SK-N-SH (cell line): ENCODE measurements around the gene FGB. TPM values are rescaled to one million over a fixed set of nuclear protein-coding genes. Genes with fewer than 3 reads are reported as not detected.

Experiments
- CTCF ChIA-PET: fragments of 300-600, 350-600 bp; formaldehyde crosslinking; extraction: SDS; loops from one replicate; lab custom pipeline; 2021; lab: Yijun Ruan, JAX
- POLR2A ChIA-PET: fragments of 350-600 bp; sonication (Branson Sonifier 250); formaldehyde crosslinking; extraction: SDS; loops from one replicate; lab custom pipeline; 2020; ENCODE audit warnings: antibody characterized with exemption, inconsistent platforms; lab: Yijun Ruan, JAX
- DNase-seq: peaks from one replicate; pipeline ENCODE4 v3.0.0; 2012
- H2AFZ ChIP-seq: fragments of 200-600 bp; sonication (generic); 2 replicates; pipeline ENCODE4 v1.8.1; 2016; ENCODE audit warnings: antibody characterized with exemption, mild to moderate bottlenecking, low read depth
- H3F3A ChIP-seq: fragments of 200-600 bp; sonication (generic); replicated peaks from 2 replicates; pipeline ENCODE3; 2016; ENCODE audit warnings: antibody characterized with exemption, mild to moderate bottlenecking; ENCODE audit not compliant: insufficient read depth
- H3K27ac ChIP-seq, 2 experiments: fragments of 200-500 bp in 1 of 2; fragments of 200-600 bp in 1 of 2; sonication (Bioruptor generic) in 1 of 2; sonication (generic), shearing (Covaris generic) in 1 of 2; 2 replicates each; pipeline versions ENCODE4 v1.5.1 to v1.6.1; 2014 to 2016; ENCODE audit warnings: low read depth in 2 of 2, inconsistent platforms in 1 of 2, low read length in 1 of 2, mild to moderate bottlenecking in 1 of 2, mixed read lengths in 1 of 2
- H3K27me3 ChIP-seq: fragments of 200-600 bp; sonication (generic), shearing (Covaris generic); 2 replicates; pipeline ENCODE4 v1.6.1; 2016; ENCODE audit warnings: mixed run types; ENCODE audit not compliant: insufficient read depth
- H3K36me3 ChIP-seq, 2 experiments: fragments of 200-500 bp in 1 of 2; fragments of 200-600 bp in 1 of 2; sonication (Bioruptor generic) in 1 of 2; sonication (generic) in 1 of 2; replicated peaks in 1 of 2; 2 replicates each; pipeline versions ENCODE3 to v1.5.1; 2014 to 2016; ENCODE audit warnings: low read length in 1 of 2, mild to moderate bottlenecking in 1 of 2; ENCODE audit not compliant: insufficient read depth in 2 of 2, control insufficient read depth in 1 of 2
- H3K4me1 ChIP-seq, 2 experiments: fragments of 200-500 bp in 1 of 2; fragments of 200-600 bp in 1 of 2; sonication (Bioruptor generic) in 1 of 2; sonication (generic), shearing (Covaris generic) in 1 of 2; 2 replicates each; pipeline versions ENCODE4 v1.5.1 to v1.6.1; 2014 to 2016; ENCODE audit warnings: low read depth in 1 of 2, low read length in 1 of 2, mixed run types in 1 of 2; ENCODE audit not compliant: insufficient read depth in 2 of 2, control insufficient read depth in 1 of 2
- H3K4me2 ChIP-seq: fragments of 200-600 bp; sonication (generic), shearing (Covaris generic); 2 replicates; pipeline ENCODE4 v1.6.1; 2017; ENCODE audit warnings: mixed run types
- H3K4me3 ChIP-seq, 2 experiments: fragments of 200-500 bp in 1 of 2; fragments of 200-600 bp in 1 of 2; sonication (Bioruptor generic) in 1 of 2; sonication (generic), shearing (Covaris generic) in 1 of 2; 2 replicates each; pipeline versions ENCODE4 v1.5.1 to v1.8.1; 2014 to 2016; ENCODE audit warnings: low read depth in 2 of 2, inconsistent platforms in 1 of 2, low read length in 1 of 2, mild to moderate bottlenecking in 1 of 2, mixed read lengths in 1 of 2, moderate library complexity in 1 of 2
- H3K79me2 ChIP-seq: fragments of 200-600 bp; sonication (generic); 2 replicates; pipeline ENCODE4 v1.8.1; 2017; ENCODE audit warnings: mild to moderate bottlenecking; ENCODE audit not compliant: insufficient read depth
- H3K9ac ChIP-seq: fragments of 200-600 bp; sonication (generic); 2 replicates; pipeline ENCODE4 v1.6.1; 2017; ENCODE audit warnings: mixed run types
- H3K9me2 ChIP-seq: fragments of 200-600 bp; sonication (generic); 2 replicates; pipeline ENCODE4 v1.6.1; 2017; ENCODE audit warnings: mixed run types
- H3K9me3 ChIP-seq: fragments of 200-600 bp; sonication (generic); 2 replicates; pipeline ENCODE4 v1.6.1; 2017; ENCODE audit warnings: mixed run types, mild to moderate bottlenecking, moderate library complexity
- H4K20me1 ChIP-seq: fragments of 200-600 bp; sonication (generic); 2 replicates; pipeline ENCODE4 v1.6.1; 2017; ENCODE audit warnings: mild to moderate bottlenecking, mixed run types; ENCODE audit not compliant: insufficient read depth
- ELF1 ChIP-seq: IDR thresholded peaks from 2 replicates; pipeline ENCODE4 v1.4.0; 2012
- EP300 ChIP-seq, 2 experiments: IDR thresholded peaks; 2 replicates each; pipeline versions ENCODE4 v1.4.0 to v1.6.1; 2012; ENCODE audit warnings: borderline replicate concordance in 1 of 2, low read depth in 1 of 2, low read length in 1 of 2
- EZH2phosphoT487 ChIP-seq: fragments of 200-600 bp; sonication (generic); IDR thresholded peaks from 2 replicates; pipeline ENCODE4 v1.6.1; 2017; ENCODE audit warnings: low read depth, mixed run types, mild to moderate bottlenecking, antibody characterized with exemption, moderate library complexity, borderline replicate concordance
- FOSL2 ChIP-seq: IDR thresholded peaks from 2 replicates; pipeline ENCODE4 v1.4.0; 2012; ENCODE audit warnings: low read depth, mild to moderate bottlenecking, moderate library complexity, borderline replicate concordance
- FOXJ3 ChIP-seq: sonication (generic); formaldehyde crosslinking; IDR thresholded peaks from 2 replicates; pipeline ENCODE4 v1.5.1; 2020; ENCODE audit warnings: mild to moderate bottlenecking, missing genetic modification reagents
- GABPA ChIP-seq: IDR thresholded peaks from 2 replicates; pipeline ENCODE4 v1.4.0; 2012; ENCODE audit warnings: low read depth, mild to moderate bottlenecking
- JUND ChIP-seq: IDR thresholded peaks from 2 replicates; pipeline ENCODE4 v1.4.0; 2012
- MAX ChIP-seq: IDR thresholded peaks from 2 replicates; pipeline ENCODE4 v1.4.0; 2012; ENCODE audit warnings: low read depth
- MEF2A ChIP-seq: IDR thresholded peaks from 2 replicates; pipeline ENCODE4 v1.4.0; 2012; ENCODE audit warnings: low read depth, borderline replicate concordance
- MXI1 ChIP-seq: IDR thresholded peaks from 2 replicates; pipeline ENCODE4 v1.6.1; 2012; ENCODE audit warnings: mild to moderate bottlenecking, low read depth, low read length, improper control_type of control experiment
- NFIC ChIP-seq: IDR thresholded peaks from 2 replicates; pipeline ENCODE4 v1.4.0; 2012; ENCODE audit warnings: borderline replicate concordance
- NRF1 ChIP-seq: IDR thresholded peaks from 2 replicates; pipeline ENCODE4 v1.6.1; 2012; ENCODE audit warnings: low read depth, mild to moderate bottlenecking, low read length
- POLR2AphosphoS5 ChIP-seq: IDR thresholded peaks from 2 replicates; pipeline ENCODE4 v1.6.1; 2012; ENCODE audit warnings: low read depth, low read length
- RCOR1 ChIP-seq: fragments of 150-350 bp; IDR thresholded peaks from 2 replicates; pipeline ENCODE4 v1.6.1; 2017; ENCODE audit warnings: antibody characterized with exemption, low read length
- REST ChIP-seq: IDR thresholded peaks from 2 replicates; pipeline ENCODE4 v1.6.1; 2012; ENCODE audit warnings: mild to moderate bottlenecking, low read depth, low read length, moderate library complexity
- RXRA ChIP-seq: IDR thresholded peaks from 2 replicates; pipeline ENCODE4 v1.4.0; 2012; ENCODE audit warnings: low read depth, mild to moderate bottlenecking, borderline replicate concordance
- TCF12 ChIP-seq: IDR thresholded peaks from 2 replicates; pipeline ENCODE4 v1.4.0; 2012
- TEAD4 ChIP-seq: IDR thresholded peaks from 2 replicates; pipeline ENCODE4 v1.4.0; 2012; ENCODE audit warnings: mild to moderate bottlenecking, borderline replicate concordance; ENCODE audit not compliant: insufficient read depth
- USF1 ChIP-seq: IDR thresholded peaks from 2 replicates; pipeline ENCODE4 v1.4.0; 2012; ENCODE audit warnings: low read depth, borderline replicate concordance
- USF2 ChIP-seq: fragments of 150-350 bp; IDR thresholded peaks from 2 replicates; pipeline ENCODE4 v1.6.1; 2017; ENCODE audit warnings: antibody characterized with exemption, low read length, low read depth, borderline replicate concordance
- WGBS: methylation state at CpG from one replicate; pipeline ENCODE4 v1.1.6; 2017; ENCODE audit warnings: low lambda C conversion rate; 5-methylcytosine and 5-hydroxymethylcytosine counted together
- polyA plus RNA-seq, 3 experiments: library from polyadenylated mRNA; depleted of rRNA; stranded (reverse); fragments of >200 nt; gene quantifications; 2 replicates each; pipeline ENCODE4 v1.2.3, GENCODE V29; 2012

Gene FGB
- polyA plus RNA-seq, 1 of the 3 experiments (the other 2 are of a cell fraction) = not detected

GRCh38 chr4:154611833-154612232 is 49.0 kb downstream of the FGB start:
- H3F3A ChIP-seq = no peaks in the 10 kb centered on the region
- TF ChIP-seq EP300 (IDR thresholded peaks at IDR 0.05; ENCODE audit: borderline replicate concordance in 1 of 2, low read depth in 1 of 2, low read length in 1 of 2) = no peak
- TF ChIP-seq REST = no peak
- no peak for TF ChIP-seq POLR2AphosphoS5
- TF ChIP-seq NRF1 = no peak
- no peak for TF ChIP-seq USF1
- TF ChIP-seq FOXJ3 (CRISPR knock-in tag) = no peak
- TF ChIP-seq EZH2phosphoT487 = no peak
- TF ChIP-seq RCOR1 = no peak
- TF ChIP-seq GABPA = no peak
- TF ChIP-seq ELF1 = no peak
- no peak for TF ChIP-seq MEF2A
- no peak for TF ChIP-seq MAX
- TF ChIP-seq MXI1 = no peak
- TF ChIP-seq USF2 = no peak
- no peak for TF ChIP-seq JUND
- no peak for TF ChIP-seq TEAD4
- no peak for TF ChIP-seq TCF12
- no peak for TF ChIP-seq RXRA
- TF ChIP-seq NFIC = no peak
- TF ChIP-seq FOSL2 = no peak
- no peaks in the 10 kb centered on the region for H4K20me1 ChIP-seq
- no peaks in the 10 kb centered on the region for H3K36me3 ChIP-seq
- ChIA-PET POLR2A (no interaction called here), CTCF (interaction anchor here (1.6 to 1.7 kb wide), 2 partner anchors 18 to 52 kb away, joined by 5 to 9 read pairs; no protein-coding TSS in a partner anchor)
- H3K79me2 ChIP-seq = no peaks in the 10 kb centered on the region
- DNase-seq = no peak
- 0 out of 2 replicates have a peak, but pooled peaks cover 5% of the 10 kb centered on the region for H3K27me3 ChIP-seq
- no peak overlapping the region for H2AFZ ChIP-seq
- H3K4me2 ChIP-seq = no peak overlapping the region
- no peak overlapping the region for H3K4me3 ChIP-seq
- no peak overlapping the region for H3K27ac ChIP-seq
- WGBS = 6% methylated on average over 1 of the region's 1 CpG
- H3K4me1 ChIP-seq = no peaks in the 10 kb centered on the region
- no peaks in the 10 kb centered on the region for H3K9me2 ChIP-seq
- no peaks in the 10 kb centered on the region for H3K9me3 ChIP-seq
- no peak overlapping the region for H3K9ac ChIP-seq
